Uterus (tissue), 4 donors: ENCODE measurements around the gene EEF1AKMT2. TPM values are rescaled to one million over a fixed set of nuclear protein-coding genes. Genes with fewer than 3 reads are reported as not detected.

Experiments used
- DNase-seq, 2 donors: peaks; one replicate each; pipeline ENCODE4 v3.0.0-alpha.2; 2019 to 2020
- H3K27ac ChIP-seq, 2 donors: fragments of 200-600 bp; sonication (generic); 1 replicate in 1 of 2; 2 replicates in 1 of 2; pipeline ENCODE4 v1.5.1; 2016 to 2018
- H3K27me3 ChIP-seq, 2 donors: fragments of 200-600 bp; sonication (generic); one replicate each; pipeline ENCODE4 v1.5.1; 2018 to 2019; ENCODE audit warnings: control low read depth in 1 of 2
- H3K36me3 ChIP-seq, 2 donors: fragments of 200-600 bp; sonication (generic); one replicate each; pipeline ENCODE4 v1.5.1; 2019; ENCODE audit warnings: control low read depth in 1 of 2
- H3K4me1 ChIP-seq, 2 donors: fragments of 200-600 bp; sonication (generic); one replicate each; pipeline ENCODE4 v1.5.1; 2018 to 2019; ENCODE audit warnings: control low read depth in 1 of 2
- H3K4me3 ChIP-seq, 2 donors: fragments of 200-600 bp; sonication (generic); 1 replicate in 1 of 2; 2 replicates in 1 of 2; pipeline ENCODE4 v1.5.1; 2018 to 2019; ENCODE audit warnings: mild to moderate bottlenecking in 1 of 2
- H3K9me3 ChIP-seq, 2 donors: fragments of 200-600 bp; sonication (generic); one replicate each; pipeline ENCODE4 v1.5.1; 2019; ENCODE audit warnings: control low read depth in 1 of 2
- CTCF ChIP-seq, 4 experiments: fragments of 200-600 bp in 2 of 4; fragments of 450-650 bp in 2 of 4; sonication (generic) in 2 of 4; IDR thresholded peaks; one replicate each; pipeline ENCODE4 v1.5.1; 2016 to 2019; ENCODE audit warnings: antibody characterized with exemption in 4 of 4, mild to moderate bottlenecking in 2 of 4, moderate library complexity in 1 of 4
- POLR2A ChIP-seq, 2 donors: fragments of 450-650 bp; IDR thresholded peaks; one replicate each; pipeline ENCODE4 v1.6.1; 2016; ENCODE audit warnings: antibody characterized with exemption in 2 of 2, mild to moderate bottlenecking in 1 of 2, moderate library complexity in 1 of 2
- intact Hi-C: fragments of 100-400 bp; cut with DNase I; formaldehyde crosslinking; loops from one replicate; pipeline ENCODE4 v1.15.1; 2023; ENCODE audit warnings: low total_unique reads
- total RNA-seq, 4 donors: library from RNA; depleted of rRNA in 3 of 4; stranded (reverse); fragments of >200 nt in 3 of 4; gene quantifications; one replicate each; pipeline versions ENCODE4 v1.1.0 to v1.2.4, GENCODE V29; 2014 to 2023
- donor health status: DM: yes; HTN: yes; CAD: no.

Gene EEF1AKMT2
- total RNA-seq, 4 donors from 2014 or later = 17.9 to 60.6 (median 40.7) TPM

GRCh38 chr10:124722798-124723783 lies 68.6 kb downstream of the EEF1AKMT2 start:
- Histone ChIP-seq H3K27me3 (no peaks in the 10 kb centered on the region), H3K27ac (peak overlapping the region; percentile 76 to 86), H3K4me1 (peaks cover 35 to 36% of the 10 kb centered on the region in 2 donors), H3K36me3 (no peaks in the 10 kb centered on the region), H3K9me3 (no peaks in the 10 kb centered on the region), H3K4me3 (no peak overlapping the region)
- intact Hi-C loops = no loop called here
- peak in 1 of 2 donors; percentile 66 for DNase-seq
- TF ChIP-seq POLR2A (IDR thresholded peaks at IDR 0.05) (no peak), CTCF (IDR thresholded peaks at IDR 0.05) (no peak)

- TF ChIP-seq POLR2A (IDR thresholded peaks at IDR 0.05) (no peak), CTCF (IDR thresholded peaks at IDR 0.05) (no peak)
- H3K9me3 ChIP-seq = no peaks in the 10 kb centered on the region
- peaks cover 40 to 46% of the 10 kb centered on the region in 2 donors for H3K4me1 ChIP-seq
- no peaks in the 10 kb centered on the region for H3K36me3 ChIP-seq
- H3K4me3 ChIP-seq = no peak overlapping the region
- peak in 1 of 2 donors; percentile 73 for DNase-seq
- no peaks in the 10 kb centered on the region for H3K27me3 ChIP-seq
- intact Hi-C loops = no loop called here
- peak overlapping the region; percentile 76 to 86 for H3K27ac ChIP-seq
Measured at GRCh38 chr10:124721330-124722045, 70.2 kb downstream of the EEF1AKMT2 start.

DNA sequence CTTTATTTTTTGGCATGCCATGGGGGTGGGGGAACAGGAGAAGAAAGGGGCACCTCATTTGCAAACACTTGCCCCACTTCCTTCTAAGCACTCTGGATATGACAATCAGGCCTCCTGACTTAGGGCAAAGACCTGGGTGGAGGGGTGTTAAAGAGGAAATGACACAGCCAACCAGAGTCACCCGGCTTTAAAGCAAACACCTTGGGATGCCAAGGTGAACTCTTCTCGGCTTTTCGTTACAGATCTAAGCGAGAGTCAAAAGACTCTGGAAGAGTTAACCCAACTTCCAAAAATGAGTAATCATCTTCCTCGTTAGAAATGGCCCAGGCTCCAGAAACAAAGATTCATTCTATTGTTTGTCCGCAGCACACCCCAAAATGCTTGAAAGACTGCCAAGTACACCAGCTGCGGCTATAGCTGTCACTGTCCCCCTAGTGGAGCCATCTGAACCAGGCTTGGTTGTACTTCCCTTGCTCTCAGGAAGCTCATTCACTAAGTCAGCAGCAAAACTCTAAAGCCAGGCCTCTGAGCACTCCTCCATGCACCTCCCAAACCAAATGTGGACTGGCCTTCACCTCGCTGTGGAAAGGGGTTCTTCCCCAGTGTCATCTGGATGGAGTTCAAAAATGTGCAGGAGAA lies 72.4 kb downstream of the EEF1AKMT2 start:
- Histone ChIP-seq H3K27ac (peak overlapping the region; percentile 77 to 86), H3K36me3 (no peaks in the 10 kb centered on the region), H3K9me3 (no peaks in the 10 kb centered on the region), H3K27me3 (no peaks in the 10 kb centered on the region), H3K4me3 (no peak overlapping the region), H3K4me1 (peaks cover 38 to 46% of the 10 kb centered on the region in 2 donors)
- TF ChIP-seq CTCF (IDR thresholded peaks at IDR 0.05) (peak; percentile 15 to 45 (median 32)), POLR2A (IDR thresholded peaks at IDR 0.05) (no peak)
- DNase-seq = peak in 1 of 2 donors; percentile 64
- intact Hi-C loops = no loop called here

DNA sequence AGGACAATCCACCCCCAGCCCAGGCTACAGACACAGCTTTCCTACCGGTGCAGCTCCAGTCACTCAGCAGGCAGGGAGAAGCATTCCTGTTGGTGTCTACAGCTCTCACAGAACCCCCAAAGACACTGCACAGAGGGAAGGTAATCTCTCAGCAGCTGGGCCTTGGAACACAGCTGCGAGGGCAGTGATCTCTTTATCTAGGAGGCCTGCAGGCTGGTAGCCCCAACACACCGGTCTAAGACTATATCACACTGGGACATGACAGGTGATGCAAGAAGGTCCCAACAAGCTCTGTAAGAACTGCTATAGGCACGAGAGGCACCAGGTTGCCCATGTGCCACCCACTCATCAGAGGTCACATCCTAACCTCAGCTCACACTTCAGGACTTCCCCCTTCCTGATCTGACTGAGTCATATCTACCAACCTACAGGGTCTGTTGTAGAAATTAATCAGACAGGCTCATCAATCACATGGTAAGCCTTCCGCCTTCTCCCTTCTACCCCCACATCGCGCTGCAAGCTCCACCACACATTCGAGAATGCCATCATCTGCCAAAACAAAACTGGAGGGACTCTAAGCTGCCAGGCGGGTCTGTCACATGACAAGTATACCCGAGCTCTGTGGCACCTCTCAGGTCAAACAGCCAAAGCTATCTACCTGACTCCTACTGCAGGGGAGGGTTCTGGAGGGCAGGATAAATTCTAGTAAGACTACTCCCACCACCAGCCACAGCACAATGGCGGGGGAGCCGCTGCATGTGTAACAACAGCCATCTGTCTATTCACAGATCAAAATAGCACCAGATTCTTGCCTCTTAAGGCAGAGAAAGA lies 73.6 kb downstream of the EEF1AKMT2 start:
- Histone ChIP-seq H3K4me1 (peaks cover 37 to 40% of the 10 kb centered on the region in 2 donors), H3K9me3 (no peaks in the 10 kb centered on the region), H3K4me3 (no peak overlapping the region), H3K36me3 (no peaks in the 10 kb centered on the region), H3K27ac (peak overlapping the region; percentile 77 to 86), H3K27me3 (no peaks in the 10 kb centered on the region)
- DNase-seq = peak in 1 of 2 donors; percentile 68
- intact Hi-C loops = no loop called here
- no peak for TF ChIP-seq POLR2A (IDR thresholded peaks at IDR 0.05)
- no peak for TF ChIP-seq CTCF (IDR thresholded peaks at IDR 0.05)
